GM18868 (cell line): Measurements from ENCODE around the gene CDH13.

Source experiments
- ATAC-seq: cut with Tn5 transposase; IDR thresholded peaks from one replicate; pipeline ENCODE4 v1.9.1; 2021; ENCODE audit warnings: mild to moderate bottlenecking, moderate library complexity; ENCODE audit not compliant: unreplicated experiment

The CDH13 gene

GRCh38 chr16:82991410-82991809, 364.6 kb downstream of the CDH13 start:
- ATAC-seq: no peak

GRCh38 chr16:82991966-82992675, 365.4 kb downstream of the CDH13 start:
- ATAC-seq: no peak

GRCh38 chr16:82992786-82993185, 366.0 kb downstream of the CDH13 start:
- ATAC-seq: no peak

GRCh38 chr16:82993415-82993814, 366.6 kb downstream of the CDH13 start:
- no peak for ATAC-seq

- no peak for ATAC-seq
Measured at GRCh38 chr16:82993926-82994325, 367.2 kb downstream of the CDH13 start.

- ATAC-seq: no peak
Measured at GRCh38 chr16:82995286-82995923, 368.6 kb downstream of the CDH13 start.

GRCh38 chr16:82995924-82996441, 369.2 kb downstream of the CDH13 start:
- ATAC-seq: no peak

GRCh38 chr16:82996814-82997213, 370.0 kb downstream of the CDH13 start:
- ATAC-seq: no peak

GRCh38 chr16:82999711-83000110, 372.9 kb downstream of the CDH13 start:
- no peak for ATAC-seq

- ATAC-seq: no peak
Measured at GRCh38 chr16:83002351-83003334, 375.9 kb downstream of the CDH13 start.

- ATAC-seq: no peak
Measured at GRCh38 chr16:83004868-83005652, 378.3 kb downstream of the CDH13 start.

GRCh38 chr16:83005653-83006160, 378.9 kb downstream of the CDH13 start:
- no peak for ATAC-seq

- ATAC-seq: no peak
Measured at GRCh38 chr16:83010776-83011720, 384.3 kb downstream of the CDH13 start.

GRCh38 chr16:83011939-83012338, 385.2 kb downstream of the CDH13 start:
- no peak for ATAC-seq

GRCh38 chr16:83013071-83013470, 386.3 kb downstream of the CDH13 start:
- no peak for ATAC-seq

- no peak for ATAC-seq
Measured at GRCh38 chr16:83019963-83020362, 393.2 kb downstream of the CDH13 start.

GRCh38 chr16:83021045-83021444, 394.3 kb downstream of the CDH13 start:
- no peak for ATAC-seq

- no peak for ATAC-seq
Measured at GRCh38 chr16:83021746-83022145, 395.0 kb downstream of the CDH13 start.

GRCh38 chr16:83023011-83023410, 396.2 kb downstream of the CDH13 start:
- no peak for ATAC-seq
